ENCODE data around the gene ERN1.

Gene ERN1

DNA sequence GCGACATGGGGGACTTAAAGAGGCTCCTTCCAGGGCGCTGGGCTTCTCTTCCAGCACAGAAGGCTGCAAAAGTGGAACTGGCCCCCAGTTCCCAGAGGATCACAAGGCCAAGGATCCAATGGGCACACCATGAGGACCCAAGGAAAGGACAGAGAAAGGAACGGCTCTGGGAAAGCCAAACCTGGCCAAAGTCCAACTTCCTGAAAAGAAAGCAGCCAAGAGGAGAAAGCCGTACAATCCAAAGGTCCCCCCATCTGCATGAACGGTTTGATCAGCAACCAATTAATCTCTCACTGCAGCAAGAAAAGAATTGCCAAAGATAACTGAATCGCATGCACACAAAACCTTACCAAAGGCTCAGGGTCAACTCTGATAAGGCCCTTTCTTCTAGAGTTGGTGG, 89.7 kb downstream of the ERN1 start:
- no peak overlapping the region for H3K4me3 ChIP-seq (ENCODE audit: low read length)
- DNase-seq (ENCODE audit: low read depth) = no peak
- TF ChIP-seq CTCF (conservative IDR thresholded peaks at IDR 0.05; ENCODE audit: low read depth, low read length) = no peak

DNA sequence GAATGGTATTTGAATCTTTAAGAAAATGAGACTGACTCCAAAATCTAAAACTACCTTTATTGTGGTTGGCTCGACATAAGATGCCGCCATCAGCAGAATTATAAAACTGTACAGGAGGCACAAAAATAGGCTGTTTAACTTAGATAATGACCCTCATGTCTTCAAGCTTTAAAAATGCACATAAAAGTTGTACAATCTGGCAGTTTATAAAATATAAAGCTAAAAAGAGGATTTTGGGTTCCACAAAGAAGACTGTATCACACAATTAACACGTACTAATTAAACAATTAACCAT, 90.9 kb downstream of the ERN1 start:
- no peak for DNase-seq (ENCODE audit: low read depth)
- no peak for TF ChIP-seq CTCF (conservative IDR thresholded peaks at IDR 0.05; ENCODE audit: low read depth, low read length)
- no peak overlapping the region for H3K4me3 ChIP-seq (ENCODE audit: low read length)

- no peak for TF ChIP-seq CTCF (conservative IDR thresholded peaks at IDR 0.05; ENCODE audit: low read depth, low read length)
- DNase-seq (ENCODE audit: low read depth) = no peak
- no peak overlapping the region for H3K4me3 ChIP-seq (ENCODE audit: low read length)
These were observed 91.4 kb downstream of the ERN1 start for GRCh38 chr17:64038331-64039105.

DNA sequence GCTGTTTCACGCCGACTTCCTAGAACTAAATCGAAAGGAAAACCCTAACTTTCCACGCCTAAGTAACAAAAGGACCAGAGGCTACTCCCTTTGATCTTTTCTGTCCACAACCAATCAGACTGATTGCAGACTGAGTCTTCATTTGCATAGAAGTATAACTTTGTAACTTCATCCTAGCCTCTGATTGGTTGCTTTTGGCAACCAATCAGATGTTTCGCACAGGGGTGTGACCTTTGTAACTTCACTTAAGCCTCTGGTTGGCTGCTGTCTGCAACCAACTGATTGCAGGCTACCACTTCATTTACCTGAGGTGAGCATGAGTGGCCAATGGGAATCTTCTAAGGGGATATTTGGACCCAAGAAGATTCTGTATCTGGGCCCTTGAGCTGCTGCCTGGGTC, 92.1 kb downstream of the ERN1 start:
- no peak overlapping the region for H3K4me3 ChIP-seq (ENCODE audit: low read length)
- TF ChIP-seq CTCF (conservative IDR thresholded peaks at IDR 0.05; ENCODE audit: low read depth, low read length) = no peak
- DNase-seq (ENCODE audit: low read depth) = no peak

DNA sequence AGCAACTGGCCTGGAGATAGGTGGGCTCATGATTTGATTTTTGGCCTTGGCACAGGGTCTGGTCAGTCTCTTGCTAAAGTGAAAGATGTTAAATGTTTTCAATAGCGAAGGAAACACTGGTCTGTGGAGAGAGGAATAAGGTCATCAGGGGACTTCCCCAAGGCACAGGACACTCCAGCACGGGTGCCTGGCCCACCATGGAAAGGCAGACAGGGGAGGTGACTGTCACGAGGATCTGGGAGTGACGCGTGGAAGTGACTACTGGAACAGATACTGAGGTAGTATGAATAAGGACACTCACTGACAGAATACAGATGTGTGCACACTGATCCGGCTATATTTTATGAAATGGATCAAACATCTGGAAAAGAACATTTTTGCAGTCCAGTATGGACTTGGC, 92.8 kb downstream of the ERN1 start:
- no peak for TF ChIP-seq CTCF (conservative IDR thresholded peaks at IDR 0.05; ENCODE audit: low read depth, low read length)
- H3K4me3 ChIP-seq (ENCODE audit: low read length) = no peak overlapping the region
- DNase-seq (ENCODE audit: low read depth) = no peak

DNA sequence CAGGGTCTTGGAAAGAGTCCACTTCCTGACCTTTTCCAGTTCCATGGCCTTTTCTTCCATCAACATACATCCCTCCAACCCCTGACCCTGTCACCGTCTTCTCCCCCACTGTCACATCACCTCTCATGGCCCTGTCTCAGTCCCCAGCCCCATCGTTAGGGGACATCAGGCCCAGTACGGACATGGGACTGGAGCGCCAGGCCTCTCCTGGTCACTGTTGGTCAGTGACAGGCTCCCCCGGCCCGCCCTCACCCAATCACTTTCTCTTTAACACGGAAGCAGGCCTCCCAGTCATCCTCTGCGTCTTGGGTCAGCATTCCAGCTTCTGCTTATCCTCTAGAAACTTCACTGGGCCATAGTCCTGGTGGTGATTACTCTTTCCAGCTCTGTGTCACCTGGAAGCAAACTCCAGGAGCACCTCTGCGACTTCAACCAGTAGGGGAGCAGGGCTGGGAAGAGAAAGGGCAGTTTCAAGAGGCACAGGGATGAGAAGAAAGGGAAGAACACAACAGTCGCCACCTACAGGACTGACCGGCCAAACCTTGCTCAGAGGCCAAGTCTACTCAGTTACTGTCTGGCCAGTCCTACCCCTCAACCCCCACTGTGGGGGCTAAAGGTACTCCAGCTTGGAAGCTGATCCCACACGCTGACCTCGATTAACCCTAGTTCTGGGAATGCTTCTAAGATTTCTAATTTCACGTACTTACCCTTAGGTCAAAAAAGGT, 93.6 kb downstream of the ERN1 start:
- H3K4me3 ChIP-seq (ENCODE audit: low read length) = no peak overlapping the region
- no peak for DNase-seq (ENCODE audit: low read depth)
- peak; percentile 11 for TF ChIP-seq CTCF (conservative IDR thresholded peaks at IDR 0.05; ENCODE audit: low read depth, low read length)

- DNase-seq (ENCODE audit: low read depth) = no peak
- no peak overlapping the region for H3K4me3 ChIP-seq (ENCODE audit: low read length)
- TF ChIP-seq CTCF (conservative IDR thresholded peaks at IDR 0.05; ENCODE audit: low read depth, low read length) = no peak
These were observed 97.9 kb downstream of the ERN1 start for GRCh38 chr17:64032081-64032480.

Data from retinal pigment epithelial cell (primary cell).